IPS-18a (cell line): Measurements from ENCODE around the gene KRTAP9-7.

Experiments
- H3K27ac ChIP-seq: one replicate; pipeline ENCODE4 v1.5.1; 2013; ENCODE audit warnings: low read length
- H3K27me3 ChIP-seq: one replicate; pipeline ENCODE4 v1.6.1; 2013; ENCODE audit warnings: mild to moderate bottlenecking, low read length; ENCODE audit not compliant: control insufficient read depth, insufficient read depth
- H3K36me3 ChIP-seq: one replicate; pipeline ENCODE4 v1.6.1; 2013; ENCODE audit warnings: low read depth, low read length; ENCODE audit not compliant: control insufficient read depth
- H3K4me1 ChIP-seq: one replicate; pipeline ENCODE4 v1.6.1; 2013; ENCODE audit warnings: low read depth, low read length; ENCODE audit not compliant: control insufficient read depth
- H3K4me3 ChIP-seq: one replicate; pipeline ENCODE4 v1.5.1; 2013; ENCODE audit warnings: low read length
- H3K9ac ChIP-seq: one replicate; pipeline ENCODE4 v1.6.1; 2013; ENCODE audit warnings: mild to moderate bottlenecking, low read length, moderate library complexity
- H3K9me3 ChIP-seq: one replicate; pipeline ENCODE4 v1.6.1; 2013; ENCODE audit warnings: low read depth, low read length; ENCODE audit not compliant: control insufficient read depth

The KRTAP9-7 gene

DNA sequence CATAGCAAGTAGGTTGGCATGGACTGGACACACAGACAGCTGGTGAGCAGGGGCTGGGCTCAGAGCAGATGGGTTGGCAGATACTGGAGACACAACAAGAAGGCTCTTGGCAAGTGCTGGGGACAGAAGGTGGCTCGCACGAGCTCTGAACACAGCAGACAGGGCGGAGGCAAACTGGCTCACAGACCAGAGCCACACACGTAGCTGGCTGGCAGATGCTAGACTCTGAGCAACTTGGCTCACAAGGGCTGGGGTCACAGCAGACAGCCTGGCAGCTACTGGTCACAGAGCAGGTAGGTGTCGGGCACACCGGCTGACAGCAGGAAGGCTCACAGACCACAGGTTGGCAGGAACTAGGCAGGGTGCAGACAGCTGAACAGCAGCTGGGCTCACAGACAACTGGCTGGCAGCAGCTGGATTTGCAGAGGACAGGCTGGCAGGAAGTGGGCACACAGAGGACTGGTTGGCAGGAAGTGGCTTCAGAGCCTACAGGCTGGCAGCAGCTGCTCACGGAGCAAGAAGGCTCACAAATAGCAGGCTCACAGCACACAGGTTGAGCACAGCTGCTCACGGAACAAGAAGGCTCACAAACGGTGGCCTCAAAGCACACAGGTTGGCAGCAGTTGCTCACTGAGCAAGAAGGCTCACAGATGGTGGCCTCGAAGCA, 32.9 kb downstream of the KRTAP9-7 start:
- Histone ChIP-seq H3K9ac (no peak overlapping the region), H3K9me3 (no peaks in the 10 kb centered on the region), H3K36me3 (no peaks in the 10 kb centered on the region), H3K27ac (no peak overlapping the region), H3K4me1 (no peaks in the 10 kb centered on the region), H3K4me3 (no peak overlapping the region), H3K27me3 (no peaks in the 10 kb centered on the region)

DNA sequence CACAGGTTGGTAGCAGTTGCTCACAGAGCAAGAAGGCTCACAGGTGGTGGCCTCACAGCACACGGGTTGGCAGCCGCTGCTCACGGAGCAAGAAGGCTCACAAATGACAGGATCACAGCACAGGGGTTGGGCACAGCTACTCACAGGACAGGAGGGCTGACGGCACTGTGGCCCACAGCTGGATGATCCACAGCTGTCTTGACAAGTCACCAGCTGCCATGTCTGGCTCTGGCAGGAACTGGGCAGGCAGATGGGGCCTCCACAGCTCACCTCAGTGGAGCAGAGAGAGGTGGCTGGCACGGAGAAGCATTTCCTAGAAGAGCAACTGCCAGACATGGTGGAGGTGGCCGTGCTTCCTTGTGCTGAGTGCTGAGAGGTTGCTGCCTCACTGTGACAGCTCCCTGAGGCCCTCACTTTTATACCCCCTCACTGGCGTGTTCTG, 33.4 kb downstream of the KRTAP9-7 start, which contains the start of gene KRTAP16-1:
TSS of gene KRTAP16-1 (minus strand) at position 392 of the 442 bp plus-strand sequence. CDS start at position 336, 56 bp downstream.
- no peak within 1 kb of the TSS for H3K27ac ChIP-seq
- no peak within 1 kb of the TSS for H3K9ac ChIP-seq
- no peak within 1 kb of the TSS for H3K4me3 ChIP-seq
- H3K9me3 ChIP-seq, result no peaks in the 10 kb centered on the region
- H3K36me3 ChIP-seq, result no peaks in the 10 kb centered on the region
- H3K27me3 ChIP-seq, result no peaks in the 10 kb centered on the region
- H3K4me1 ChIP-seq, result no peaks in the 10 kb centered on the region

DNA sequence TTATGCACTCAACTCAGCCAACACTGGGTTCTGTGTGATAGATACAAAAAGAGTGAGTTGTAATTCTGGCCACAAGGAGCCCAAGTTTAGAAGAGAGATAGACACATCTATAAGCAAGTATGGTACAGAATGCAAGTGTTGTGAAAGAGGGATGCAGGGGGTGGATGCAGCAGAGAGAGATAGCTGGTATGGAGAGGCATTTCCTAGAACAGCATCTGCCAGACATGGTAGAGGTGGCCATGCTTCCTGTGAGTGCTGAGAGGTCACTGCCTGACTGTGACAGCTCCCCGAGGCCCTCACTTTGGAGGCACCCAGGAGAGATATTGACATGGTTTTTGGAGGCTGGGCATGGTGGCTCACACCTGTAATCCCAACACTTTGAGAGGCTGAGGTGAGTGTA, 35.6 kb downstream of the KRTAP9-7 start:
- Histone ChIP-seq H3K9ac (no peak overlapping the region), H3K36me3 (no peaks in the 10 kb centered on the region), H3K4me1 (no peaks in the 10 kb centered on the region)

DNA sequence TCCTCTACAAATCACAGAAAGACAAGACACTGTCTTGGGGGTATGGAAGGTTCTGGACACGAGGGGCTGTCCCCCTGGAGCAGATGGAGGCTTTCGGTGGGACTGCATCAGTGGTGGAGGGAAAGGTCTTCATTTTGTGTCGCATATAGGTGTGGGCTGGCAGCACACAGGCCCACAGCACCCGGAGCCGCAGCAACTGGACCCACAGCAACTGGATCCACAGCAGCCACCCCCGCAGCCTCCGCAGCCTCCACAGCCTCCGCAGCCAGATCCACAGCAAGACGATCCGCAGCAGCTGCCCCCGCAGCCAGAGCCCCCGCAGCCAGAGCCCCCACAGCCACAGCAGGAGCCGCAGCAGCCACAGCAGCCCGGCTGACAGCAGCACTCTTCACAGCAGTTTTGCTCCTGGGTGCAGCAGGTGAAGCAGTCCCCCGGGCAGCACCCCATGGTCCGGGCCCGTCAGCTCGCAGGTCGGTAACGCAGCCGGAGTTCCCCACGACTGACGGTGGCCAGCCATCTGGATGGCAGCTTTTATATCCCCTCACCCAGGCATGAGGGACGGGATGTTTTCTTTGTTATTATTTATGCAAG, 39.8 kb downstream of the KRTAP9-7 start, which contains the start of gene KRTAP17-1:
TSS of gene KRTAP17-1 (minus strand) at position 507 of the 591 bp plus-strand sequence. CDS start at position 447, 60 bp downstream.
- Histone ChIP-seq H3K27ac (no peak within 1 kb of the TSS), H3K9me3 (peaks cover 8% of the 10 kb centered on the region), H3K36me3 (no peaks in the 10 kb centered on the region), H3K4me1 (no peaks in the 10 kb centered on the region), H3K9ac (no peak within 1 kb of the TSS), H3K4me3 (no peak within 1 kb of the TSS), H3K27me3 (no peaks in the 10 kb centered on the region)

More for the DNA sequence above, 35.6 kb downstream of the KRTAP9-7 start:
- no peak overlapping the region for H3K4me3 ChIP-seq
- H3K27ac ChIP-seq, result no peak overlapping the region
- no peaks in the 10 kb centered on the region for H3K9me3 ChIP-seq
- no peaks in the 10 kb centered on the region for H3K27me3 ChIP-seq

DNA sequence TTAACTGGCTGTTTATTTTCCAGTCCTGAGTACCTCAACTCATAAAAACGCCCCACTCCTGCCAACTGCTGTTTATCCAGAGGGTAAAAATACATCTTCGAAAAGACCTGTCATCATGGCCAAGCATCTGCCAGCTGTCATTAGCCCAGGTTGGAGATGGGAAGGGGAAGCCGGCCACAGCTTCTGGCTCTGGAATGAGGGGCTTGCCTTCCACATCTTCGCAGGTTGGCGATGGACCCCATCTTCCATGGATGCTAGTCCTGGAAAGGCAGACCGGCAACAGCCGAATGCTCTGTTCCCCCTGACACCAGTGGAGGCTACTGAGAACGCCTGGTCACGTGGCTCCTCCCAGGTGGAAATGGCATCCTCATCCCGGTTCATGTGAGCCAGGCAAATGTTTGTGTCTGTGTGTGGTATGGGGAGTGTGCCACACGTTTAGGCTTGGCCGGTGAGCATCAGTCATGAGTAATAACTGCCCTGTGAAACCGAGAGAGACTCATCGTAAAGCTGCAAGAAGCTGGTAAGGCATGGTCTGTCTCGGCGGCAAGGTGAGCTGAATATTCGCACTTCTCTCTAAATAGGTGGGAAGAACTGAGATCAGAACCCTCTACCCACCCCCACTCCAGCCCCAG, 40.4 kb downstream of the KRTAP9-7 start:
- Histone ChIP-seq H3K4me3 (no peak overlapping the region), H3K27me3 (no peaks in the 10 kb centered on the region), H3K9me3 (peaks cover 8% of the 10 kb centered on the region), H3K9ac (no peak overlapping the region), H3K27ac (no peak overlapping the region), H3K4me1 (no peaks in the 10 kb centered on the region), H3K36me3 (no peaks in the 10 kb centered on the region)

DNA sequence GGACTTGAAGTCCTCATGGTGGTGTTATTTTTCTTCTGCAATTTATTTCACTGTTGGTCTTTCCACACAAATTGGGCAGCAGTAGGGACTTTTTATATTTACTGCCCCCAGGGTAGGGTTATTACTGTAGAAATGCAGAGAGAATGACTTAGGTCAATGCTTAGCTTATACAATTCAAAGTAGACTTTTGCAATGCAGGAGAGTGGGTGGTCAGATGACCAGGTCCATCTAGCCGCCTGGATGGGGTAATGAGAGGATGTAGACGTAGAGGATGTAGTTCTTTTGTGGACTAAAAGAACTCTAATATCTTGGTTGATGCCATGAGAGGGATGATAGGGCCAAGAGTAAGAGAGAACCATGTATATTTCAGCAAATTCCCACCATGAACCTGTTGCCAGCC, 42.7 kb downstream of the KRTAP9-7 start:
- no peaks in the 10 kb centered on the region for H3K4me1 ChIP-seq
- H3K9ac ChIP-seq, result no peak overlapping the region
- no peaks in the 10 kb centered on the region for H3K27me3 ChIP-seq
- H3K4me3 ChIP-seq, result no peak overlapping the region
- no peaks in the 10 kb centered on the region for H3K36me3 ChIP-seq
- H3K27ac ChIP-seq, result no peak overlapping the region
- H3K9me3 ChIP-seq, result peaks cover 8% of the 10 kb centered on the region

DNA sequence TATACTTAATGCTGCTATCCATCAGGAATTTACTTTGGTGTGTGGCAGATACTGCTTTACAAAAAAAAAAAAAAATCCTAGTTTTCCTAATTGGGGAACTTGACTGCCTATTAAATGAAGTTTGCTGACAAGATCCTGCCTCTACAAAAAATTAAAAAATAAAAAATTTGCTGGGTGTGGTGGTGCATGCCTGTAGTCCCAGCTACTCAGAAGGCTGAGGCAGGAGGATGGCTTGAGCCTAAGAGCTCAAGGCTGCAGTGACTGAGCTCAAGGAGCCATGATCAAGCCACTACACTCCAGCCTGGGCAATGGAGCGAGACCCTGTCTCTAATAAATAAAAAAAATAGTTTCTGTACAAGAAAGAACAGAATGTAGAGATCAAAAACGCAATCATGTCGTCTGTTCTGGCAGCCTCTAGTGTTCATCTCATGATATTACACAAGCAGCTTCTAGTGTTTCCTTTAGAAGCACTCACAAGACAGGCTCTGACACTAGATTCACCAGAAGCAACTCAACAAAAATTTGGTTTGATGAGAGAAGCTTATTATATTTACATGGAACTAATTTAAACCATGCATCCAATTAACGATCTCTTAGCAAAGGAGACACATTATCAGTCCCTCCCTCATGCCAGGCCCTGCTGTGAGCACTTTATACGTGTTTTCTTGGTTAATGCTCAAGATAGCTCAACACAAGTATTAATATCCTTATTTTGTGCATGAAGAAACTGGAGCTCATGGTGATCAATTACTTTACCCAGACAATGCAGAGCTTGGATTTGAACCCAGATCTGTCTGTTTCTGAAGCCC, 46.8 kb downstream of the KRTAP9-7 start:
- Histone ChIP-seq H3K27ac (no peak overlapping the region), H3K4me3 (no peak overlapping the region), H3K27me3 (no peaks in the 10 kb centered on the region), H3K36me3 (no peaks in the 10 kb centered on the region), H3K9me3 (peaks cover 8% of the 10 kb centered on the region), H3K9ac (no peak overlapping the region), H3K4me1 (no peaks in the 10 kb centered on the region)

DNA sequence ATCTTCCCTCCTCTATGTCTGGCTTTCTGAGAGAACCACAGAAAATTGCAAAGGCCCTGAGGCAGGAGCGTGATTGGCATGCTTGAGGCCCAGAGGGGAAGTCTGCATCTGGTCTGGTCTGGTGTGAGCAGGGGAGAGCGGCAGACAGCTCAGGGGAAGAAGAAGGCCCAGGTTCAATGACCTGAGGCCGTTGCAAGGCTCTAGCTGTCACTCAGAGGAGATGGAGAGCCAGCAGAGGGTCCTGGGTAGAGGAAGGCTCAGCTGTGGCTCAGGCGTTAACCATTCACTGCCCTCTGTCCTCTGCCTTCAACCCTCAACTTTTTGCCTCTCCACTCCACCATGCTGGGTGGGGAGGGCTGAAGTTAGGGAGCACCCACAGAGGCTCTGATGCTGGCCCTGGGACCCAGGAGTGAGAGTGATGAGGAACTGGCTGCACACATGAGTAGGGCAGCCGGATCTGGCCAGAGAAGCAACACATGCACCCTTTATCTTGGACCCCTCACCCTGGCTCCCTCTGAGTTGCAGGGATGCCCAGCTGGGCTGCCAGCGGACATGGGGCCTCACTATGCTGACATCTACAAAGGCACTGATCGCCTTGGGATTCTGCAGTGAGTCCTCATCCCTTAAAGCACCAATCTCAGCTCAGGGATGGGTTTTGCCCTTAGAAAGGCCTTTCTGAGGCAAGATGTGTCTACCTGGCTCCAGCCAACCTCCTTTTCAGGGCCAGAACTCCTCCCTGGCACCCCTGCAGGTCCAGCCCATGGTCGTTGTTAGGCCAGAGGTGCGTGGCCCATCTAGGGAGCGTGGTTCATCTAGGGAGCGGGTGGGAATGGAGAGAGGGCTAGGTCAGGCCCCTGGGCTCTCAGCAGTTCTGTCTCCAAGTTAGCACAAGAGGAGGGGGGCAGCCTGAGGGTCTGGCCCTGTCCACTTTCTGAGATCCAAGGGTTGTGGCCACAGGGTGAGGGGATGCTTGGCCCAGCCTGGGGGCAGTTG, 47.7 kb downstream of the KRTAP9-7 start:
- Histone ChIP-seq H3K9me3 (peaks cover 8% of the 10 kb centered on the region), H3K9ac (no peak overlapping the region), H3K4me3 (no peak overlapping the region), H3K4me1 (no peaks in the 10 kb centered on the region), H3K36me3 (no peaks in the 10 kb centered on the region), H3K27me3 (no peaks in the 10 kb centered on the region), H3K27ac (no peak overlapping the region)

DNA sequence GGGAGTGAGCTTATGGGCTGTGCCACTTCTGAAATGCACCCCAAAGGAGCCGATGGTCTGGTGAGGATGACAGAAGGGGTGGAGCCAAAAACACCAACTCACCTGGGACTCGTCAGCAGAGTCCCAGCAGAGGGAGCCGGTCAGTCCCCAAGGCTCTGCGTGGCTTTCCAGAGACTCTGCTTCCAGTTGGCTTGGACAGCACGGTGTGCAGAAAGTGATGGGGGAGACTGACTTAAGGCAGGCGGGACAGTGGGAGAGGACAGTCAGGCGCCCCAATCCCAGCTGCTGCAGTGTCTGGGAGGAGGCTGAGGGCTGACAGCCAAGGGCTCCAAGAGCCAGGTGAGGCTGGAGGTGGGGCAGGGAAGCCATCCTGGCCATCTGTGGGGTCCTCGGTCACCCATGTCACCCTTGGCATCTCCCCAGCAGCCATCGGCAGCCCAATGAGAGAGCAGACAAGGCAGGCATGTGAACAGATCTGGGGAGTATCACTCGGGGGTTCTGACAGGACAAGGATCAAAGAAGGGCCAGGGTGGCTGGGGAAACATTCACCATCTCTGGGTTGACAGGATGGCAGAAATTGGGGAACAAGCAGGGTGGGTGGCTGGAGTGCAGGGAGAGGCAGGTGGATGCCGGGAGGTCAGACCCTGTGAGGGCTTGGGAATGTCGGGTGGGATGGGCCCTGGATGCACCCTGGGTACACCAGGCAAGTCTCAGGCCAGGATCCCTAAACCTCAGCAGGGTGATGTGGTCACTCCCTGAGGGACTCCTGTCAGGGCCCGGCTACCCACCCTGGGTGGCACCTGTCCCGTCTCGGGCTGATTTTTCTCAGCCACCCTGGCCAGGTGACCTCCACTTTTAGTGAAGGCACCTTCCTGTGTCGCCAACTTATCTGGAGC, 48.9 kb downstream of the KRTAP9-7 start:
- Histone ChIP-seq H3K9ac (no peak overlapping the region), H3K27me3 (no peaks in the 10 kb centered on the region), H3K4me1 (no peaks in the 10 kb centered on the region), H3K9me3 (peaks cover 5% of the 10 kb centered on the region), H3K4me3 (no peak overlapping the region), H3K36me3 (no peaks in the 10 kb centered on the region), H3K27ac (no peak overlapping the region)

DNA sequence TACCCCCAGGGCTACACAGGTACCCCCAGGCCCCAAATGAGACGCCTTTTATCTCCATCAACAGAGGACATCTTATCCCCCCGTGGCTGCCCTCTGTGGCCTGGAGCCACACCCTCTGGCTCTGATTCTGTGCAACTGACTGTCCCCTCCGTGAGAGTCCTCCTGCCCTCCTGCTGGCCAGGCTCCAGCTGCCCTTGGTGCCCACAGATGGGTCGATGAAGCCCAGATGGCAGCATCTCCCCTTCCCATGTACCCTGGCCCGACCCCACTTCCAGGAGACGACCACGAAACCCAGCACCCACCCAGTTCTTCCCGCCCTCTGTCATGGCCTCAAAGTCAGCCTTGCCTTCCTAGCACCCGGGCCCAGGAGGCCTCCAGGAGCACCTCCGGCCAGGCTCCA, 49.6 kb downstream of the KRTAP9-7 start:
- no peak overlapping the region for H3K27ac ChIP-seq
- no peaks in the 10 kb centered on the region for H3K27me3 ChIP-seq
- H3K36me3 ChIP-seq, result no peaks in the 10 kb centered on the region
- no peaks in the 10 kb centered on the region for H3K9me3 ChIP-seq
- H3K4me3 ChIP-seq, result no peak overlapping the region
- no peak overlapping the region for H3K9ac ChIP-seq
- no peaks in the 10 kb centered on the region for H3K4me1 ChIP-seq
